ENCODE results near the gene MROH2A. TPM values are rescaled to one million over a fixed set of nuclear protein-coding genes. Genes with fewer than 3 reads are reported as not detected.

The MROH2A gene
- total RNA-seq, 1 donor from 2014 or later: 0.31 TPM

DNA sequence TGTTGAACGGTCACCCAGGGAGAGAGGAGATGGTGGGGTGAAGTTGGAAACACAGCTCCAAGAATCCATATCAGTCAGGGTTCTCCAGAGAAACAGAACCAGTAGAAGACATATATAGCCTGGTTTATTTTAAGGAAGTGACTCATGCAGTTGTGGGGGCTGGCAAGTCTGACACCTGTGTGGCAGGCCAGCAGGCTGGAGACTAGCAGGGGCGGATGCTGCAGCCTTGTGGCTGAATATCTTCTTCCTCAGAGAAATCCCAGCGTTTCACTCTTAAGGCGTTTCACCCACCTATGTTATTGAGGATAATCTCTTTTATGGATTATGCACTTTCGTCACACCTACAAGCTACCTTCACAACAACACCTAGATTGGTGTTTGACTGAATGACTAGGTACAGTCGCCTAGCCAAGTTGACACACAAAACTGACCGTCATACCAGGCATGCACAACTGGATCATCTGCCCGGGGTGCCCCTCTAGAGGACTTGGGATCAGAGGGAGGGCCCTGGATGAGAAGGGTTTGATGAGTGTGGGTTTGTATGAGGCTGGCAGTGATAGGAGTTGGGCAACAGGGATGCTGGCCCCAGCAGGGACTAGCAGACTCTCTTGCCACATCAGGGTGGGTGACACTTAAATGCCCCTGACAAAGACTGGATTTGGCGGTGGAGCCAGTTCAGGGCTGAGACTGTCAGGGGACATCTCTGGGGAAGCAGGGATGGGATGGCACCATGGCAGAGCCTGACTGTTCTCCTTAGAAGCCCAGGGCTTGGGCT, 23.4 kb downstream of the MROH2A start:
- DNase-seq (ENCODE audit: low spot score): no peak
- H3K4me3 Mint-ChIP-seq (ENCODE audit: unreplicated experiment): no peak overlapping the region

DNA sequence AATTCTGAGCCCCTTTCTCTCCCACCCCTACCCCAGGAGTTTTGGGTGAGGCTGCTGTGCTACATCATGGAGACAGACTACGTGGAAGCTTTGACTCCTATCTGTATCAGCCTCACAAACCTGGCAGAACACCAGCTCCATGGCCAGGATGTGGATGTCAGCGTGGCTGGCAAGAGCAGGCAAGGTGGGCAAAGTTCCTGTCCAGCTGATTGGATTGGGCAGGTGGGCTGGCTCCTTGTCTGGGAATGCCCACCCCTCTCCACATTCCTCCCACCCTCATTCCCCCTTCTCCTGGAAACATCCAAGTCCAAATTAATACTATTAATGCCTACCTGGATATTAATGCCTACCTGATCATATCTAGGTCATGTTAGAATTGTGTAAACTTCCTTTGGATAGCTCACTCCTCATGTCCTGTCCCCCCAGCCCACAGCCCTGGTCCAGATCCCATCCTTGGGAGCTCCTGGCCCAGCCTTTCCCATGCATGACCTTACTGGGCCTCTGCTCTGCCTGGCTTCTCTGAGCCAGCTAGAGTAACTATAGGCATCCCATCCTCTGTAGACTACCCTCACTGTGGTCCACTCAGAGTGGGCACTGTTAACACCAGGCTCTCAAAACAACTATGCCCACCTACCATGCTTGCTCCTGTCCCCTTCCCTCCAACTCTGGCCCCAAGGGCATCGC, 24.1 kb downstream of the MROH2A start:
- Mint-ChIP-seq H3K36me3 (ENCODE audit: low read depth, unreplicated experiment) (no peaks in the 10 kb centered on the region), H3K4me1 (ENCODE audit: unreplicated experiment) (no peaks in the 10 kb centered on the region)
- DNase-seq (ENCODE audit: low spot score): no peak

More for the DNA sequence above, 23.4 kb downstream of the MROH2A start:
- H3K27me3 Mint-ChIP-seq (ENCODE audit: unreplicated experiment): peaks cover 11% of the 10 kb centered on the region
- H3K27ac Mint-ChIP-seq (ENCODE audit: unreplicated experiment): no peak overlapping the region
- no peaks in the 10 kb centered on the region for H3K36me3 Mint-ChIP-seq (ENCODE audit: low read depth, unreplicated experiment)
- no peaks in the 10 kb centered on the region for H3K9me3 Mint-ChIP-seq (ENCODE audit: unreplicated experiment)
- TF ChIP-seq, protein P1, sequence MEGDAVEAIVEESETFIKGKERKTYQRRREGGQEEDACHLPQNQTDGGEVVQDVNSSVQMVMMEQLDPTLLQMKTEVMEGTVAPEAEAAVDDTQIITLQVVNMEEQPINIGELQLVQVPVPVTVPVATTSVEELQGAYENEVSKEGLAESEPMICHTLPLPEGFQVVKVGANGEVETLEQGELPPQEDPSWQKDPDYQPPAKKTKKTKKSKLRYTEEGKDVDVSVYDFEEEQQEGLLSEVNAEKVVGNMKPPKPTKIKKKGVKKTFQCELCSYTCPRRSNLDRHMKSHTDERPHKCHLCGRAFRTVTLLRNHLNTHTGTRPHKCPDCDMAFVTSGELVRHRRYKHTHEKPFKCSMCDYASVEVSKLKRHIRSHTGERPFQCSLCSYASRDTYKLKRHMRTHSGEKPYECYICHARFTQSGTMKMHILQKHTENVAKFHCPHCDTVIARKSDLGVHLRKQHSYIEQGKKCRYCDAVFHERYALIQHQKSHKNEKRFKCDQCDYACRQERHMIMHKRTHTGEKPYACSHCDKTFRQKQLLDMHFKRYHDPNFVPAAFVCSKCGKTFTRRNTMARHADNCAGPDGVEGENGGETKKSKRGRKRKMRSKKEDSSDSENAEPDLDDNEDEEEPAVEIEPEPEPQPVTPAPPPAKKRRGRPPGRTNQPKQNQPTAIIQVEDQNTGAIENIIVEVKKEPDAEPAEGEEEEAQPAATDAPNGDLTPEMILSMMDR (IDR thresholded peaks at IDR 0.05; ENCODE audit: unreplicated experiment): no peak
- H3K4me1 Mint-ChIP-seq (ENCODE audit: unreplicated experiment): no peaks in the 10 kb centered on the region

DNA sequence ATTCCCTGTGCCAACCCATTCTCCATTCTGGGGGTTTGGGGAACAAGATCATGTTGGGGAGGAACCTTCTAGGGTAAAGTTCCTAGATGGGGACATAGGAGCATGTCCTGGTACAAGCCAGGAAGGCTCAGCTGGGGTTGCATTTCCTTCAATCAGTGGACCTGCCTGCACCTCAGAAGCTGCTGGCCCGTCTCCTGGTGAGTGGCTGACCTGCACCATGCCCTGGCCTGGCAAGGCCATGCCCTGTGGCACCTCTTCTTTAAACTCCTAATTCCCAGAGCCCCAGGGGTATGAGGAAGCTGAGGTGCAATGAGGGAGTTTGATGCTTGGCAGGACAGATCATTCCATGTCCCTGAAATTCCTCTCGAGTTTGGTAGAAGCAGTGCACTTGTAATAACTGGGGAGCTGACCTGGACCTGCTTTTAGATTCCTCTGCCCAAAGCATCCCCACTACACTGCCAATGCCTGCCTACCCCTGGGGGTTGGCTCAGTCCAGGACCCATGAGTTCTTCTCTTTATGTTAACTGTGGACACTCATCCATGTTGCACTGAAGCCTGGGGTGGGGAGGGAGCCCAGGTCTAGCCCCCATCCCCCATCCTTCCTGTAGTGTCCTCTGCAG, 25.3 kb downstream of the MROH2A start:
- Mint-ChIP-seq H3K27me3 (ENCODE audit: unreplicated experiment) (peaks cover 11% of the 10 kb centered on the region), H3K36me3 (ENCODE audit: low read depth, unreplicated experiment) (no peaks in the 10 kb centered on the region), H3K9me3 (ENCODE audit: unreplicated experiment) (no peaks in the 10 kb centered on the region), H3K4me1 (ENCODE audit: unreplicated experiment) (no peaks in the 10 kb centered on the region), H3K4me3 (ENCODE audit: unreplicated experiment) (no peak overlapping the region), H3K27ac (ENCODE audit: unreplicated experiment) (no peak overlapping the region)
- DNase-seq (ENCODE audit: low spot score): no peak
- TF ChIP-seq, protein P1 (IDR thresholded peaks at IDR 0.05; ENCODE audit: unreplicated experiment): no peak

More for the DNA sequence above, 24.1 kb downstream of the MROH2A start:
- TF ChIP-seq, protein P1 (IDR thresholded peaks at IDR 0.05; ENCODE audit: unreplicated experiment): no peak
- Mint-ChIP-seq H3K4me3 (ENCODE audit: unreplicated experiment) (no peak overlapping the region), H3K27ac (ENCODE audit: unreplicated experiment) (no peak overlapping the region), H3K9me3 (ENCODE audit: unreplicated experiment) (no peaks in the 10 kb centered on the region), H3K27me3 (ENCODE audit: unreplicated experiment) (peaks cover 11% of the 10 kb centered on the region)

DNA sequence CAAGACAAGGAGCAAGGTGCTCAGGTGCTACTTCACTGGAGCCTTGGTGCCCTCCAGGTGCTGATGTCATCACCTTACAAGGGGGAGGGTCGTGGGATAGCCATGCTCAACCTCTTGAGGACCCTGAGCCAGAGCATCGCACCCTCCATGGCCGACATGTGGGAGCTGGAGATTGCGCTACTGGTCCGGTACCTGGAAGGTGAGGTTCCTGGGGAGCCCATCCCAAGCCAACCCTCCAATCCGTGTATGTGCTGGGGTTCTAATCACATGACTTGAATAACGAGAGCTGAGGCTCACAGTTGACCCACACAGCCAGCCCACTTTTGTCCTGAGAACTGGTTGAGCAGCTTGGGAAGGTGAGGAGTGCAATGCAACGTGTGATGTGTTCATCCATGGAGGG, 25.9 kb downstream of the MROH2A start:
- no peak for DNase-seq (ENCODE audit: low spot score)
- no peaks in the 10 kb centered on the region for H3K4me1 Mint-ChIP-seq (ENCODE audit: unreplicated experiment)
- no peaks in the 10 kb centered on the region for H3K36me3 Mint-ChIP-seq (ENCODE audit: low read depth, unreplicated experiment)
- no peak overlapping the region for H3K4me3 Mint-ChIP-seq (ENCODE audit: unreplicated experiment)
- no peak overlapping the region for H3K27ac Mint-ChIP-seq (ENCODE audit: unreplicated experiment)
- H3K27me3 Mint-ChIP-seq (ENCODE audit: unreplicated experiment): peaks cover 11% of the 10 kb centered on the region
- TF ChIP-seq, protein P1 (IDR thresholded peaks at IDR 0.05; ENCODE audit: unreplicated experiment): no peak
- no peaks in the 10 kb centered on the region for H3K9me3 Mint-ChIP-seq (ENCODE audit: unreplicated experiment)

Data from endothelial cell (in vitro differentiated cells).